Measurements from ENCODE around the gene CLBA1. TPM values are rescaled to one million over a fixed set of nuclear protein-coding genes. Genes with fewer than 3 reads are reported as not detected.

CLBA1 gene
- total RNA-seq, 1 donor = 12.3 TPM

DNA sequence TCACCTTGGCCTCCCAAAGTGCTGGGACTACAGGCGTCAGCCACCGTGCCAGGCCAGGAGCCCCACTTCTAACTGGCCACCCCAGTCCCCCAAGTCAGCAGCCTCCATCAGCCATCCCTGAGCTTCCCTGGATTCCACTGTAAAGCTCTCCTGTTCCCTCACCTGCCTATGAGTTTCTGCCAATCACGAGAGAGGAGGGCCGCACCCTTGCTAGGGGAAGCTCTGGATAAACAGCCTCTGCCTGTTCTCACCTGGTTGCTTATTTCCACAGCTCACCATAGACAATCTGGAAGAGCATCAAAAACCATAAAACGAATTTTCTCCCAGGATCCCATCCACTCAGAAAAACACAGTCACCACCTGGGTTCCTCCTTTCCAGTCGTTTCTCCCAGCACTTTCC is 30.3 kb downstream of the CLBA1 start:
- Histone ChIP-seq H3K9me3 (ENCODE audit: low read depth, low read length) (no peaks in the 10 kb centered on the region), H3K4me1 (ENCODE audit: insufficient read depth, low read length) (peaks cover 27% of the 10 kb centered on the region), H3K79me2 (ENCODE audit: insufficient read depth, low read length) (peaks cover 99% of the 10 kb centered on the region), H3K27me3 (ENCODE audit: insufficient read depth, low read length) (no peaks in the 10 kb centered on the region), H3K4me2 (ENCODE audit: insufficient read depth, low read length) (no peak overlapping the region), H2AFZ (ENCODE audit: low read length) (no peak overlapping the region), H3K4me3 (ENCODE audit: insufficient read depth, low read length) (no peak overlapping the region), H3K36me3 (ENCODE audit: insufficient read depth, low read length) (peaks cover 5% of the 10 kb centered on the region), H3K27ac (ENCODE audit: low read depth, low read length) (no peak overlapping the region), H4K20me1 (ENCODE audit: insufficient read depth, low read length) (peaks cover 4% of the 10 kb centered on the region)
- no peak for DNase-seq (ENCODE audit: insufficient read length, low spot score, missing footprints)
- TF ChIP-seq, protein P1, sequence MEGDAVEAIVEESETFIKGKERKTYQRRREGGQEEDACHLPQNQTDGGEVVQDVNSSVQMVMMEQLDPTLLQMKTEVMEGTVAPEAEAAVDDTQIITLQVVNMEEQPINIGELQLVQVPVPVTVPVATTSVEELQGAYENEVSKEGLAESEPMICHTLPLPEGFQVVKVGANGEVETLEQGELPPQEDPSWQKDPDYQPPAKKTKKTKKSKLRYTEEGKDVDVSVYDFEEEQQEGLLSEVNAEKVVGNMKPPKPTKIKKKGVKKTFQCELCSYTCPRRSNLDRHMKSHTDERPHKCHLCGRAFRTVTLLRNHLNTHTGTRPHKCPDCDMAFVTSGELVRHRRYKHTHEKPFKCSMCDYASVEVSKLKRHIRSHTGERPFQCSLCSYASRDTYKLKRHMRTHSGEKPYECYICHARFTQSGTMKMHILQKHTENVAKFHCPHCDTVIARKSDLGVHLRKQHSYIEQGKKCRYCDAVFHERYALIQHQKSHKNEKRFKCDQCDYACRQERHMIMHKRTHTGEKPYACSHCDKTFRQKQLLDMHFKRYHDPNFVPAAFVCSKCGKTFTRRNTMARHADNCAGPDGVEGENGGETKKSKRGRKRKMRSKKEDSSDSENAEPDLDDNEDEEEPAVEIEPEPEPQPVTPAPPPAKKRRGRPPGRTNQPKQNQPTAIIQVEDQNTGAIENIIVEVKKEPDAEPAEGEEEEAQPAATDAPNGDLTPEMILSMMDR (IDR thresholded peaks at IDR 0.05; ENCODE audit: extremely low read depth, low read depth, low read length) = no peak

DNA sequence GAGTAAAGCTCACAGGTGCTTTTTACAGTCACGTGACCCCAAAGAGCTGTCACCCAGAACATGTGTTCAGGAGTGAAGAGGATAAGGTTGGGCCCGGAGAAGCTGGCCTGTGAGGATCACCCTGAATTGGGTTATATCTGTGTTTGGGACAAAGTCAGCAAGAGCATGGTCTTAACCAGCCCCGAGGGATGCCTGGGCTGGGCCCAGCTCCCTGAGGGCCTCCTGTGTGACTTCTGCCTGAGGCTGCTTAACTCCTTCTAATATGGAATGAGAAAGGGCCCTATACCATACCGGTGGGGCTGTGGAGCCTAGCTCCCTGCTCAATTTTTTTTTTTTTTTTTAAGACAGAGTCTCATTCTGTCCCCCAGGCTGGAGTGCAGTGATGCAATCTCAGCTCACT is 32.8 kb downstream of the CLBA1 start:
- peaks cover 4% of the 10 kb centered on the region for H4K20me1 ChIP-seq (ENCODE audit: insufficient read depth, low read length)
- no peaks in the 10 kb centered on the region for H3K27me3 ChIP-seq (ENCODE audit: insufficient read depth, low read length)
- TF ChIP-seq, protein P1 (IDR thresholded peaks at IDR 0.05; ENCODE audit: extremely low read depth, low read depth, low read length) = no peak
- peaks cover 85% of the 10 kb centered on the region for H3K79me2 ChIP-seq (ENCODE audit: insufficient read depth, low read length)
- no peak overlapping the region for H3K4me3 ChIP-seq (ENCODE audit: insufficient read depth, low read length)
- peak overlapping the region; percentile 25 for H3K4me2 ChIP-seq (ENCODE audit: insufficient read depth, low read length)
- no peaks in the 10 kb centered on the region for H3K36me3 ChIP-seq (ENCODE audit: insufficient read depth, low read length)
- DNase-seq (ENCODE audit: insufficient read length, low spot score, missing footprints) = peak; percentile 53
- no peaks in the 10 kb centered on the region for H3K9me3 ChIP-seq (ENCODE audit: low read depth, low read length)
- H2AFZ ChIP-seq (ENCODE audit: low read length) = no peak overlapping the region
- H3K4me1 ChIP-seq (ENCODE audit: insufficient read depth, low read length) = peaks cover 39% of the 10 kb centered on the region
- H3K27ac ChIP-seq (ENCODE audit: low read depth, low read length) = no peak overlapping the region

DNA sequence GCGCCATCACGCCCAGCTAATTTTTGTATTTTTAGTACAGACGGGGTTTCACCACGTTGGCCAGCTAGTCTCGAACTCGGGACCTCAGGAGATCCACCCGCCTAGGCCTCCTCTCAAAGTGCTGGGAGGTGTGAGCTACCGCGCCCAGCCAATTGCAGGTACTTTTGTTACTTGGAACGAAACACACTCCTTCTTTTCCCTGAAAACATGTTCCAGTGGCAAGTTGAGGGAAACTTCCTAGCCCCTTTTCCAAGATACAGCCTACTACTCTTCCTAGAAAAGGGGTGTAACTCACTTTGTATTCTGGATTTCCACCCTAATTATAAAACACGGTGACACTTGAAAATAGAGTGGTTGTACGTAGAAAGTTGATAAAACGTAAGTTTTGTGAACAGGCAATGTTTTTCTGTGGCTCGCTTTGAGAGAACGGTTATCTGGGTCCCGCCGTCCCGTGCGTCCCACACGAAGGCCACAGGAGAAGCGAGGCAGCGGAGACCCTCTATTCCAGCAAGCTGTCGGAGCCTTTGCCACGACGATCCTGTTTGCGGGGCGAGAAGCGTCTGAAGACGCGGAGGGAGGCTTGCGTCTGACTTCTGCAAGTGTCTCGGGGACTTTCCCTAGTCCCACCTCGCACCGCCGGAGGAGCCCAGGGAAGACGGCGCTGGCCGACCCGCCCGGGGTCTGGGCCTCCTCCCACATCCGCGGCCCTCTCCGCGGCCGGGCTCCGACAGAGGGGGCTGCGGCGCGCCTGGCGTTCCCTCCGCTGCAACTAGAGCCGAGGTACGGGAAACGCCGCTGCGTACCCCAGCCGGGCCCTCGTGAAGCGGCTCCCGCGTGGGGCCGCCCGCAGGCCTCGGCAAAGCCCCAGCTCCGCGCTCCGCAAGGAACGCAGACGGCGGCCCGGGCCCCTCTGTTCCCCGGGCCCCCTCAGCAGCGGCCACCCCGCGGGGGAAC is 34.5 kb downstream of the CLBA1 start:
- no peaks in the 10 kb centered on the region for H3K27me3 ChIP-seq (ENCODE audit: insufficient read depth, low read length)
- H3K9me3 ChIP-seq (ENCODE audit: low read depth, low read length) = no peaks in the 10 kb centered on the region
- peak; percentile 82 for DNase-seq (ENCODE audit: insufficient read length, low spot score, missing footprints)
- TF ChIP-seq, protein P1 (IDR thresholded peaks at IDR 0.05; ENCODE audit: extremely low read depth, low read depth, low read length) = no peak
- peak overlapping the region; percentile 69 for H3K27ac ChIP-seq (ENCODE audit: low read depth, low read length)
- H3K79me2 ChIP-seq (ENCODE audit: insufficient read depth, low read length) = peaks cover 68% of the 10 kb centered on the region
- H4K20me1 ChIP-seq (ENCODE audit: insufficient read depth, low read length) = peaks cover 4% of the 10 kb centered on the region
- H2AFZ ChIP-seq (ENCODE audit: low read length) = peak overlapping the region; percentile 91
- peak overlapping the region; percentile 83 for H3K4me3 ChIP-seq (ENCODE audit: insufficient read depth, low read length)
- no peaks in the 10 kb centered on the region for H3K36me3 ChIP-seq (ENCODE audit: insufficient read depth, low read length)
- H3K4me2 ChIP-seq (ENCODE audit: insufficient read depth, low read length) = peak overlapping the region; percentile 93
- peaks cover 51% of the 10 kb centered on the region for H3K4me1 ChIP-seq (ENCODE audit: insufficient read depth, low read length)
